Measurements from ENCODE around the gene CCNF. TPM values are rescaled to one million over a fixed set of nuclear protein-coding genes. Genes with fewer than 3 reads are reported as not detected.

The CCNF gene
- polyA plus RNA-seq, 1 donor (not counting 4 experiments of a cell fraction or from before 2014, with no cell fraction given): 3.5 TPM

GRCh38 chr16:2497695-2498484, 68.6 kb downstream of the CCNF start:
- no peak overlapping the region for H3K27ac ChIP-seq (ENCODE audit: control insufficient read depth, insufficient read depth, low read length)
- no peaks in the 10 kb centered on the region for H3K79me2 ChIP-seq (ENCODE audit: control insufficient read depth, insufficient read depth, low read length)
- H3K9me3 ChIP-seq (ENCODE audit: control insufficient read depth, low read depth, low read length): no peaks in the 10 kb centered on the region
- DNase-seq (ENCODE audit: low read depth, low spot score): no peak
- peaks cover 3% of the 10 kb centered on the region for H4K20me1 ChIP-seq (ENCODE audit: control insufficient read depth, extremely low read depth, insufficient read depth, low read length)
- H3K9ac ChIP-seq (ENCODE audit: control insufficient read depth, extremely low read depth, insufficient read depth, low read length): no peak overlapping the region
- dilution Hi-C loops (cut with MboI; ENCODE audit: extremely low pct_ligation_motif_present, low sequenced_read_pairs): no loop called here
- no peak overlapping the region for H3K4me3 ChIP-seq (ENCODE audit: control insufficient read depth in 2 of 3, extremely low read depth in 1 of 3, insufficient read depth in 2 of 3, low read depth in 1 of 3, low read length in 3 of 3)
- H3K36me3 ChIP-seq (ENCODE audit: control insufficient read depth in 2 of 2, extremely low read depth in 1 of 2, insufficient read depth in 2 of 2, low read length in 2 of 2): peaks cover 0 to 11% of the 10 kb centered on the region in 2 experiments
- H2AFZ ChIP-seq (ENCODE audit: control insufficient read depth, low read length): no peak overlapping the region
- no peak overlapping the region for H3K4me2 ChIP-seq (ENCODE audit: control insufficient read depth, extremely low read depth, insufficient read depth, low read depth, low read length)
- H3K4me1 ChIP-seq (ENCODE audit: control insufficient read depth, extremely low read depth, insufficient read depth, low read length): peaks cover 19% of the 10 kb centered on the region
- TF ChIP-seq, protein P1, sequence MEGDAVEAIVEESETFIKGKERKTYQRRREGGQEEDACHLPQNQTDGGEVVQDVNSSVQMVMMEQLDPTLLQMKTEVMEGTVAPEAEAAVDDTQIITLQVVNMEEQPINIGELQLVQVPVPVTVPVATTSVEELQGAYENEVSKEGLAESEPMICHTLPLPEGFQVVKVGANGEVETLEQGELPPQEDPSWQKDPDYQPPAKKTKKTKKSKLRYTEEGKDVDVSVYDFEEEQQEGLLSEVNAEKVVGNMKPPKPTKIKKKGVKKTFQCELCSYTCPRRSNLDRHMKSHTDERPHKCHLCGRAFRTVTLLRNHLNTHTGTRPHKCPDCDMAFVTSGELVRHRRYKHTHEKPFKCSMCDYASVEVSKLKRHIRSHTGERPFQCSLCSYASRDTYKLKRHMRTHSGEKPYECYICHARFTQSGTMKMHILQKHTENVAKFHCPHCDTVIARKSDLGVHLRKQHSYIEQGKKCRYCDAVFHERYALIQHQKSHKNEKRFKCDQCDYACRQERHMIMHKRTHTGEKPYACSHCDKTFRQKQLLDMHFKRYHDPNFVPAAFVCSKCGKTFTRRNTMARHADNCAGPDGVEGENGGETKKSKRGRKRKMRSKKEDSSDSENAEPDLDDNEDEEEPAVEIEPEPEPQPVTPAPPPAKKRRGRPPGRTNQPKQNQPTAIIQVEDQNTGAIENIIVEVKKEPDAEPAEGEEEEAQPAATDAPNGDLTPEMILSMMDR (optimal IDR thresholded peaks at IDR 0.05 in 1 of 3, IDR thresholded peaks at IDR 0.05 in 1 of 3, conservative IDR thresholded peaks at IDR 0.05 in 1 of 3; ENCODE audit: extremely low read depth in 1 of 3, insufficient read depth in 2 of 3, low read length in 3 of 3): no peak
- TF ChIP-seq EZH2 (IDR thresholded peaks at IDR 0.05; ENCODE audit: low read length): no peak
- H3K9me1 ChIP-seq (ENCODE audit: control insufficient read depth, extremely low read depth, insufficient read depth, low read length): no peaks in the 10 kb centered on the region
- no peak for FAIRE-seq
- H3K27me3 ChIP-seq (ENCODE audit: control insufficient read depth, extremely low read depth, insufficient read depth, low read length): no peaks in the 10 kb centered on the region

- no peak for DNase-seq (ENCODE audit: low read depth, low spot score)
- no peaks in the 10 kb centered on the region for H3K27me3 ChIP-seq (ENCODE audit: control insufficient read depth, extremely low read depth, insufficient read depth, low read length)
- peaks cover 0 to 11% of the 10 kb centered on the region in 2 experiments for H3K36me3 ChIP-seq (ENCODE audit: control insufficient read depth in 2 of 2, extremely low read depth in 1 of 2, insufficient read depth in 2 of 2, low read length in 2 of 2)
- TF ChIP-seq, protein P1 (optimal IDR thresholded peaks at IDR 0.05 in 1 of 3, IDR thresholded peaks at IDR 0.05 in 1 of 3, conservative IDR thresholded peaks at IDR 0.05 in 1 of 3; ENCODE audit: extremely low read depth in 1 of 3, insufficient read depth in 2 of 3, low read length in 3 of 3): no peak
- no peak for TF ChIP-seq EZH2 (IDR thresholded peaks at IDR 0.05; ENCODE audit: low read length)
- H3K9me3 ChIP-seq (ENCODE audit: control insufficient read depth, low read depth, low read length): no peaks in the 10 kb centered on the region
- no peak overlapping the region for H2AFZ ChIP-seq (ENCODE audit: control insufficient read depth, low read length)
- peaks cover 19% of the 10 kb centered on the region for H3K4me1 ChIP-seq (ENCODE audit: control insufficient read depth, extremely low read depth, insufficient read depth, low read length)
- no peak overlapping the region for H3K4me3 ChIP-seq (ENCODE audit: control insufficient read depth in 2 of 3, extremely low read depth in 1 of 3, insufficient read depth in 2 of 3, low read depth in 1 of 3, low read length in 3 of 3)
- no peak overlapping the region for H3K9ac ChIP-seq (ENCODE audit: control insufficient read depth, extremely low read depth, insufficient read depth, low read length)
- H3K4me2 ChIP-seq (ENCODE audit: control insufficient read depth, extremely low read depth, insufficient read depth, low read depth, low read length): no peak overlapping the region
- peaks cover 3% of the 10 kb centered on the region for H4K20me1 ChIP-seq (ENCODE audit: control insufficient read depth, extremely low read depth, insufficient read depth, low read length)
- H3K9me1 ChIP-seq (ENCODE audit: control insufficient read depth, extremely low read depth, insufficient read depth, low read length): no peaks in the 10 kb centered on the region
- no peaks in the 10 kb centered on the region for H3K79me2 ChIP-seq (ENCODE audit: control insufficient read depth, insufficient read depth, low read length)
- dilution Hi-C loops (cut with MboI; ENCODE audit: extremely low pct_ligation_motif_present, low sequenced_read_pairs): no loop called here
- no peak overlapping the region for H3K27ac ChIP-seq (ENCODE audit: control insufficient read depth, insufficient read depth, low read length)
- no peak for FAIRE-seq
Measured at GRCh38 chr16:2498531-2499253, 69.4 kb downstream of the CCNF start.

All from keratinocyte (primary cell).